Calu3 (cell line): ENCODE data around the gene DPP9. TPM values are rescaled to one million over a fixed set of nuclear protein-coding genes. Genes with fewer than 3 reads are reported as not detected.

Source experiments
- BruUV-seq: library from RNA; stranded (reverse); fragments of 400-500 nt; replicated peaks from 2 replicates; lab custom pipeline; 2021; lab: Mats Ljungman, UMichigan
- CTCF ChIA-PET: fragments of 300-600 bp; sonication (Branson Sonifier 250); formaldehyde crosslinking; loops from one replicate; lab custom pipeline; 2022; ENCODE audit warnings: antibody characterized with exemption; lab: Charles Lee
- DNase-seq: peaks from one replicate; pipeline ENCODE4 v3.0.0; 2022
- H3K27ac Mint-ChIP-seq: one replicate; pipeline ENCODE4 v1.8.0; 2022; ENCODE audit warnings: mixed read lengths; ENCODE audit not compliant: unreplicated experiment
- H3K27me3 Mint-ChIP-seq: one replicate; pipeline ENCODE4 v1.8.0; 2022; ENCODE audit warnings: mixed read lengths; ENCODE audit not compliant: unreplicated experiment
- H3K36me3 Mint-ChIP-seq: one replicate; pipeline ENCODE4 v1.8.0; 2022; ENCODE audit warnings: mild to moderate bottlenecking, moderate library complexity, mixed read lengths; ENCODE audit not compliant: insufficient read depth, unreplicated experiment
- H3K4me1 Mint-ChIP-seq: one replicate; pipeline ENCODE4 v1.8.0; 2022; ENCODE audit warnings: mild to moderate bottlenecking, low read depth, mixed read lengths; ENCODE audit not compliant: unreplicated experiment
- H3K4me3 Mint-ChIP-seq: one replicate; pipeline ENCODE4 v1.8.0; 2022; ENCODE audit warnings: mild to moderate bottlenecking, low read depth, moderate library complexity, mixed read lengths; ENCODE audit not compliant: unreplicated experiment
- H3K9me3 Mint-ChIP-seq: one replicate; pipeline ENCODE4 v1.8.0; 2022; ENCODE audit warnings: low read depth, mixed read lengths; ENCODE audit not compliant: unreplicated experiment
- intact Hi-C: fragments of 100-400 bp; cut with micrococcal nuclease; formaldehyde crosslinking; loops from one replicate; pipeline ENCODE4 v1.10.0; 2022; ENCODE audit not compliant: unreplicated experiment
- total RNA-seq: library from RNA; stranded (reverse); gene quantifications from 2 replicates; pipeline ENCODE4 v1.2.3, GENCODE V29; 2022
- TF ChIP-seq, protein P1 (sequence below): fragments of 200-600 bp; IDR thresholded peaks from one replicate; pipeline ENCODE4 v1.8.0; 2022; ENCODE audit warnings: antibody characterized with exemption; ENCODE audit not compliant: unreplicated experiment

DPP9 gene
- total RNA-seq, 1 experiment from 2014 or later, result 59.2 TPM

- intact Hi-C loops, result no loop called here
- TF ChIP-seq, protein P1, sequence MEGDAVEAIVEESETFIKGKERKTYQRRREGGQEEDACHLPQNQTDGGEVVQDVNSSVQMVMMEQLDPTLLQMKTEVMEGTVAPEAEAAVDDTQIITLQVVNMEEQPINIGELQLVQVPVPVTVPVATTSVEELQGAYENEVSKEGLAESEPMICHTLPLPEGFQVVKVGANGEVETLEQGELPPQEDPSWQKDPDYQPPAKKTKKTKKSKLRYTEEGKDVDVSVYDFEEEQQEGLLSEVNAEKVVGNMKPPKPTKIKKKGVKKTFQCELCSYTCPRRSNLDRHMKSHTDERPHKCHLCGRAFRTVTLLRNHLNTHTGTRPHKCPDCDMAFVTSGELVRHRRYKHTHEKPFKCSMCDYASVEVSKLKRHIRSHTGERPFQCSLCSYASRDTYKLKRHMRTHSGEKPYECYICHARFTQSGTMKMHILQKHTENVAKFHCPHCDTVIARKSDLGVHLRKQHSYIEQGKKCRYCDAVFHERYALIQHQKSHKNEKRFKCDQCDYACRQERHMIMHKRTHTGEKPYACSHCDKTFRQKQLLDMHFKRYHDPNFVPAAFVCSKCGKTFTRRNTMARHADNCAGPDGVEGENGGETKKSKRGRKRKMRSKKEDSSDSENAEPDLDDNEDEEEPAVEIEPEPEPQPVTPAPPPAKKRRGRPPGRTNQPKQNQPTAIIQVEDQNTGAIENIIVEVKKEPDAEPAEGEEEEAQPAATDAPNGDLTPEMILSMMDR, result no peak
- H3K27ac Mint-ChIP-seq, result no peak overlapping the region
- H3K4me3 Mint-ChIP-seq, result peak overlapping the region; percentile 39
- peaks cover 13% of the 10 kb centered on the region for H3K27me3 Mint-ChIP-seq
- no peaks in the 10 kb centered on the region for H3K4me1 Mint-ChIP-seq
- peak; percentile 87 for DNase-seq
- CTCF ChIA-PET, result interaction anchor here (0.6 kb wide), 1 partner anchor 26 kb away, joined by 3 read pairs; no protein-coding TSS in a partner anchor
- H3K36me3 Mint-ChIP-seq, result peaks cover 6% of the 10 kb centered on the region
- no TSS peak for BruUV-seq
- no peaks in the 10 kb centered on the region for H3K9me3 Mint-ChIP-seq
Measured at GRCh38 chr19:4759388-4760284, 36.0 kb upstream of the DPP9 start.

DNA sequence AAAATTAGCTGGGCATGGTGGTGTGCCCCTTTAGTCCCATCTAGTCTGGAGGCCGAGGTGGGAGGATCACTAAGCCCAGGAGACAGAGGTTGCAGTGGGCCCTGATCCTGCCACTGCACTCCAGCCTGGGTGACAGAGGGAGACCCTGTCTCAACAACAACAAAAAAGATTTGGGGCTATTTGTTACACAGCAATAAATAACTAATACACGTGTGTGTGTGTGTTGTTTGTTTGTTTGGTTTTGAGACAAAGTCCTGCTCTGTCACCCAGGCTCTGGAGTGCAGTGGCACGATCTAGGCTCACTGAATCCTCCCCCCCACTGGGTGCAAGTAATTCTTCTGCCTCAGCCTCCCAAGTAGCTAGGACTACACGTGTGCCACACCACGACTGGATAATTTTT lies 35.0 kb upstream of the DPP9 start:
- H3K36me3 Mint-ChIP-seq, result peaks cover 6% of the 10 kb centered on the region
- H3K4me1 Mint-ChIP-seq, result no peaks in the 10 kb centered on the region
- no peaks in the 10 kb centered on the region for H3K9me3 Mint-ChIP-seq
- DNase-seq, result no peak
- BruUV-seq, result no TSS peak
- H3K27me3 Mint-ChIP-seq, result peaks cover 13% of the 10 kb centered on the region
- intact Hi-C loops, result no loop called here
- CTCF ChIA-PET, result interaction anchor here (0.6 kb wide), 1 partner anchor 8 kb away, joined by 3 read pairs; no protein-coding TSS in a partner anchor
- TF ChIP-seq, protein P1, result no peak
- no peak overlapping the region for H3K4me3 Mint-ChIP-seq
- no peak overlapping the region for H3K27ac Mint-ChIP-seq

DNA sequence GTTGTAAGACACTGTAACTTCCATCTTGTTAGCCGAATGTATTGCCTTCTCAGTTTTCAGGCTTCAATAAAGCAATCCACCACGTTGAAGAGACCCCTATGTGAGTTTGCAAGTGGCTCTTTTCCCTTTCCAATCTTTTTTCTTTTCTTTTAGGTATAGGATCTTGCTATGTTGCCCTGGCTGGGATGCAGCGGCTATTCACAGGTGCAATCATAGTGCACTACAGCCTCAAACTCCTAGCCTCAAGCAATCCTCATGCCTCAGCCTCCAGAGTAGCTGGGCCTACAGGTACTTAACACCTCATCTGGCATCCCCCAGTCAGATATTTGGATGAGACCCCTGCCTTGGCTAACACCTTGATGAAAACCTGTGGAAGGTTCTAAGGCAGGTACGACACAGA lies 34.4 kb upstream of the DPP9 start:
- Mint-ChIP-seq H3K27me3 (peaks cover 10% of the 10 kb centered on the region), H3K4me1 (no peaks in the 10 kb centered on the region), H3K27ac (no peak overlapping the region), H3K36me3 (peaks cover 6% of the 10 kb centered on the region), H3K4me3 (no peak overlapping the region), H3K9me3 (no peaks in the 10 kb centered on the region)
- CTCF ChIA-PET, result interaction anchor here (0.6 kb wide), 1 partner anchor 8 kb away, joined by 3 read pairs; no protein-coding TSS in a partner anchor
- TF ChIP-seq, protein P1, result no peak
- intact Hi-C loops, result no loop called here
- no TSS peak for BruUV-seq
- no peak for DNase-seq

GRCh38 chr19:4755459-4755858 lies 31.8 kb upstream of the DPP9 start:
- BruUV-seq, result no TSS peak
- intact Hi-C loops, result no loop called here
- no peaks in the 10 kb centered on the region for H3K9me3 Mint-ChIP-seq
- TF ChIP-seq, protein P1, result no peak
- H3K4me1 Mint-ChIP-seq, result no peaks in the 10 kb centered on the region
- no peak overlapping the region for H3K4me3 Mint-ChIP-seq
- H3K36me3 Mint-ChIP-seq, result peaks cover 6% of the 10 kb centered on the region
- no peak for DNase-seq
- H3K27ac Mint-ChIP-seq, result no peak overlapping the region
- H3K27me3 Mint-ChIP-seq, result peaks cover 3% of the 10 kb centered on the region
- CTCF ChIA-PET, result no interaction called here
